Astrocyte (in vitro differentiated cells and primary cell): ENCODE results near the gene ABCB8.

Source experiments
- CTCF ChIP-seq: IDR thresholded peaks from 2 replicates; pipeline ENCODE4 v1.5.1; 2011; ENCODE audit warnings: low read depth, mild to moderate bottlenecking, inconsistent platforms, low read length, moderate library complexity; ENCODE audit not compliant: insufficient read depth
- EZH2 ChIP-seq: IDR thresholded peaks from 2 replicates; pipeline ENCODE4 v1.6.1; 2012; ENCODE audit warnings: mild to moderate bottlenecking, low read length, inconsistent platforms; ENCODE audit not compliant: insufficient read depth

- TF ChIP-seq CTCF (no peak), EZH2 (no peak)
Observed at GRCh38 chr7:150982351-150982750, 45.9 kb upstream of the ABCB8 start.
